GM12878 (cell line): ENCODE measurements around the gene PTPRC.

Source experiments
- CEBPB ChIP-seq, 2 experiments: fragments of 150-350 bp in 1 of 2; IDR thresholded peaks; 2 replicates each; pipeline ENCODE4 v1.6.1; 2012 to 2014; ENCODE audit warnings: low read depth in 2 of 2, low read length in 2 of 2, borderline replicate concordance in 1 of 2, inconsistent platforms in 1 of 2
- HDAC2 ChIP-seq: fragments of 200-600 bp; sonication (generic); IDR thresholded peaks from 2 replicates; pipeline ENCODE4 v1.6.1; 2017
- POLR2A ChIP-seq: IDR thresholded peaks from 2 replicates; pipeline ENCODE4 v1.6.1; 2011; ENCODE audit warnings: low read depth, mild to moderate bottlenecking, low read length
- RAD21 ChIP-seq: IDR thresholded peaks from 2 replicates; pipeline ENCODE4 v1.6.1; 2011; ENCODE audit warnings: mild to moderate bottlenecking, low read depth, low read length, moderate library complexity; ENCODE audit not compliant: insufficient read depth
- RFX5 ChIP-seq: IDR thresholded peaks from 2 replicates; pipeline ENCODE4 v1.6.1; 2011; ENCODE audit warnings: low read depth, low read length, improper control_type of control experiment
- SP1 ChIP-seq: IDR thresholded peaks from one replicate; pipeline ENCODE4 v1.6.1; 2011; ENCODE audit warnings: low read depth, low read length
- SUZ12 ChIP-seq: fragments of 200-600 bp; sonication (generic); IDR thresholded peaks from one replicate; pipeline ENCODE4 v1.6.1; 2018; ENCODE audit warnings: antibody characterized with exemption, mild to moderate bottlenecking; ENCODE audit not compliant: unreplicated experiment
- TAF1 ChIP-seq: IDR thresholded peaks from 2 replicates; pipeline ENCODE4 v1.6.1; 2011; ENCODE audit warnings: mild to moderate bottlenecking, low read depth, low read length, borderline replicate concordance
- TARDBP ChIP-seq: IDR thresholded peaks from 2 replicates; pipeline ENCODE4 v1.6.1; 2016; ENCODE audit warnings: borderline replicate concordance
- ZNF384 ChIP-seq: IDR thresholded peaks from 2 replicates; pipeline ENCODE4 v1.6.1; 2012; ENCODE audit warnings: low read depth, mild to moderate bottlenecking, low read length, improper control_type of control experiment, borderline replicate concordance
- TF ChIP-seq, protein P1 (sequence below): fragments of 150-350 bp; IDR thresholded peaks from 2 replicates; pipeline ENCODE4 v1.6.1; 2016; ENCODE audit warnings: low read depth, low read length
- TF ChIP-seq, protein P2 (sequence below): fragments of 450-650 bp; IDR thresholded peaks from 2 replicates; pipeline ENCODE4 v1.6.1; 2016; ENCODE audit warnings: mild to moderate bottlenecking
- TF ChIP-seq, protein P3 (sequence below): IDR thresholded peaks from 2 replicates; pipeline ENCODE4 v1.6.1; 2012; ENCODE audit warnings: mild to moderate bottlenecking, low read depth, low read length

DNA sequence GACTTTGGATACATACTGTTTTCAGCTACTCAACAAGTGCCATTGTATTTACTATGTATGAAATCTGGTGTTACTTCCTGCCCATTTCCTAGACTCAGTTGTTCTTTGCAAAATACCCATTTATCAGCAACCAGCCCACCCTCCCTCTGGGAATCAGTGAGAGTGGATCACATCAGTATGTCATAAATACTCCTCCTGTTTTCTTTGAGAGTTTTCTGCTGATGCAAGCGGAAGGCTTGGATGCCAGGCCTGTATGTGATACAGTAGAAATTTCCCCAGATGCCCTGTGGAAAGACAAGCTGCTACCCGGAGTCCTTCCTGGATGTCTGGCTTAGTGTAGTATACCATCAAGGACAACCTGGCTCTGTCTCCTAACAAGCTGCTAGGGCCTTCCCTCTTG lies 2.4 kb upstream of the PTPRC start:
- TF ChIP-seq TAF1 (no peak), POLR2A (no peak), TARDBP (no peak), HDAC2 (no peak), RAD21 (no peak), SP1 (no peak), RFX5 (no peak), SUZ12 (no peak), ZNF384 (no peak), CEBPB (IDR thresholded peaks at IDR 0.05; ENCODE audit: borderline replicate concordance in 1 of 2, low read depth in 2 of 2, low read length in 2 of 2) (no peak)
- TF ChIP-seq, protein P1, sequence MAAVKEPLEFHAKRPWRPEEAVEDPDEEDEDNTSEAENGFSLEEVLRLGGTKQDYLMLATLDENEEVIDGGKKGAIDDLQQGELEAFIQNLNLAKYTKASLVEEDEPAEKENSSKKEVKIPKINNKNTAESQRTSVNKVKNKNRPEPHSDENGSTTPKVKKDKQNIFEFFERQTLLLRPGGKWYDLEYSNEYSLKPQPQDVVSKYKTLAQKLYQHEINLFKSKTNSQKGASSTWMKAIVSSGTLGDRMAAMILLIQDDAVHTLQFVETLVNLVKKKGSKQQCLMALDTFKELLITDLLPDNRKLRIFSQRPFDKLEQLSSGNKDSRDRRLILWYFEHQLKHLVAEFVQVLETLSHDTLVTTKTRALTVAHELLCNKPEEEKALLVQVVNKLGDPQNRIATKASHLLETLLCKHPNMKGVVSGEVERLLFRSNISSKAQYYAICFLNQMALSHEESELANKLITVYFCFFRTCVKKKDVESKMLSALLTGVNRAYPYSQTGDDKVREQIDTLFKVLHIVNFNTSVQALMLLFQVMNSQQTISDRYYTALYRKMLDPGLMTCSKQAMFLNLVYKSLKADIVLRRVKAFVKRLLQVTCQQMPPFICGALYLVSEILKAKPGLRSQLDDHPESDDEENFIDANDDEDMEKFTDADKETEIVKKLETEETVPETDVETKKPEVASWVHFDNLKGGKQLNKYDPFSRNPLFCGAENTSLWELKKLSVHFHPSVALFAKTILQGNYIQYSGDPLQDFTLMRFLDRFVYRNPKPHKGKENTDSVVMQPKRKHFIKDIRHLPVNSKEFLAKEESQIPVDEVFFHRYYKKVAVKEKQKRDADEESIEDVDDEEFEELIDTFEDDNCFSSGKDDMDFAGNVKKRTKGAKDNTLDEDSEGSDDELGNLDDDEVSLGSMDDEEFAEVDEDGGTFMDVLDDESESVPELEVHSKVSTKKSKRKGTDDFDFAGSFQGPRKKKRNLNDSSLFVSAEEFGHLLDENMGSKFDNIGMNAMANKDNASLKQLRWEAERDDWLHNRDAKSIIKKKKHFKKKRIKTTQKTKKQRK = no peak
- TF ChIP-seq, protein P2, sequence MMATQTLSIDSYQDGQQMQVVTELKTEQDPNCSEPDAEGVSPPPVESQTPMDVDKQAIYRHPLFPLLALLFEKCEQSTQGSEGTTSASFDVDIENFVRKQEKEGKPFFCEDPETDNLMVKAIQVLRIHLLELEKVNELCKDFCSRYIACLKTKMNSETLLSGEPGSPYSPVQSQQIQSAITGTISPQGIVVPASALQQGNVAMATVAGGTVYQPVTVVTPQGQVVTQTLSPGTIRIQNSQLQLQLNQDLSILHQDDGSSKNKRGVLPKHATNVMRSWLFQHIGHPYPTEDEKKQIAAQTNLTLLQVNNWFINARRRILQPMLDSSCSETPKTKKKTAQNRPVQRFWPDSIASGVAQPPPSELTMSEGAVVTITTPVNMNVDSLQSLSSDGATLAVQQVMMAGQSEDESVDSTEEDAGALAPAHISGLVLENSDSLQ = no peak
- TF ChIP-seq, protein P3, sequence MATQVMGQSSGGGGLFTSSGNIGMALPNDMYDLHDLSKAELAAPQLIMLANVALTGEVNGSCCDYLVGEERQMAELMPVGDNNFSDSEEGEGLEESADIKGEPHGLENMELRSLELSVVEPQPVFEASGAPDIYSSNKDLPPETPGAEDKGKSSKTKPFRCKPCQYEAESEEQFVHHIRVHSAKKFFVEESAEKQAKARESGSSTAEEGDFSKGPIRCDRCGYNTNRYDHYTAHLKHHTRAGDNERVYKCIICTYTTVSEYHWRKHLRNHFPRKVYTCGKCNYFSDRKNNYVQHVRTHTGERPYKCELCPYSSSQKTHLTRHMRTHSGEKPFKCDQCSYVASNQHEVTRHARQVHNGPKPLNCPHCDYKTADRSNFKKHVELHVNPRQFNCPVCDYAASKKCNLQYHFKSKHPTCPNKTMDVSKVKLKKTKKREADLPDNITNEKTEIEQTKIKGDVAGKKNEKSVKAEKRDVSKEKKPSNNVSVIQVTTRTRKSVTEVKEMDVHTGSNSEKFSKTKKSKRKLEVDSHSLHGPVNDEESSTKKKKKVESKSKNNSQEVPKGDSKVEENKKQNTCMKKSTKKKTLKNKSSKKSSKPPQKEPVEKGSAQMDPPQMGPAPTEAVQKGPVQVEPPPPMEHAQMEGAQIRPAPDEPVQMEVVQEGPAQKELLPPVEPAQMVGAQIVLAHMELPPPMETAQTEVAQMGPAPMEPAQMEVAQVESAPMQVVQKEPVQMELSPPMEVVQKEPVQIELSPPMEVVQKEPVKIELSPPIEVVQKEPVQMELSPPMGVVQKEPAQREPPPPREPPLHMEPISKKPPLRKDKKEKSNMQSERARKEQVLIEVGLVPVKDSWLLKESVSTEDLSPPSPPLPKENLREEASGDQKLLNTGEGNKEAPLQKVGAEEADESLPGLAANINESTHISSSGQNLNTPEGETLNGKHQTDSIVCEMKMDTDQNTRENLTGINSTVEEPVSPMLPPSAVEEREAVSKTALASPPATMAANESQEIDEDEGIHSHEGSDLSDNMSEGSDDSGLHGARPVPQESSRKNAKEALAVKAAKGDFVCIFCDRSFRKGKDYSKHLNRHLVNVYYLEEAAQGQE = no peak
